H1 (cell line): ENCODE results near the gene ARHGAP15. TPM values are rescaled to one million over a fixed set of nuclear protein-coding genes. Genes with fewer than 3 reads are reported as not detected.

Source experiments
- CTCF ChIA-PET: fragments of 300-600 bp; sonication (Branson Sonifier 250); formaldehyde crosslinking; loops from one replicate; lab custom pipeline; 2021; ENCODE audit not compliant: partially characterized antibody; lab: Charles Lee
- POLR2A ChIA-PET: fragments of 300-600 bp; sonication (Branson Sonifier 250); formaldehyde crosslinking; loops from one replicate; lab custom pipeline; 2021; ENCODE audit warnings: inconsistent platforms; ENCODE audit not compliant: partially characterized antibody; lab: Charles Lee
- DNase-seq, 2 experiments: peaks; one replicate each; pipeline versions ENCODE4 v3.0.0 to v3.0.0-alpha.2; 2010 to 2022; ENCODE audit warnings: low spot score in 2 of 2, low read depth in 1 of 2, mixed read lengths in 1 of 2
- FAIRE-seq: peaks from 2 replicates; lab custom pipeline; 2011; peaks lifted over from hg19 to GRCh38; lab: Jason Lieb, UNC
- H2AFZ ChIP-seq: 2 replicates; pipeline ENCODE4 v1.8.1; 2012; ENCODE audit warnings: low read length, inconsistent platforms
- H2AK5ac ChIP-seq: 2 replicates; pipeline ENCODE4 v1.6.1; 2013; ENCODE audit warnings: low read depth, low read length
- H2BK120ac ChIP-seq: replicated peaks from 2 replicates; pipeline ENCODE3; 2013; ENCODE audit warnings: low read depth, low read length, inconsistent platforms
- H2BK12ac ChIP-seq: 2 replicates; pipeline ENCODE4 v1.6.1; 2013; ENCODE audit warnings: low read depth, low read length
- H2BK15ac ChIP-seq: 2 replicates; pipeline ENCODE4 v1.6.1; 2013; ENCODE audit warnings: low read length
- H2BK20ac ChIP-seq: 2 replicates; pipeline ENCODE4 v1.6.1; 2013; ENCODE audit warnings: low read length
- H2BK5ac ChIP-seq: 2 replicates; pipeline ENCODE4 v1.6.1; 2013; ENCODE audit warnings: low read depth, low read length
- H3K14ac ChIP-seq: 2 replicates; pipeline ENCODE4 v1.6.1; 2013; ENCODE audit warnings: inconsistent platforms; ENCODE audit not compliant: insufficient read length
- H3K18ac ChIP-seq: 2 replicates; pipeline ENCODE4 v1.6.1; 2013; ENCODE audit warnings: low read length; ENCODE audit errors: extremely low read depth
- H3K23ac ChIP-seq: 2 replicates; pipeline ENCODE4 v1.6.1; 2013; ENCODE audit warnings: inconsistent platforms; ENCODE audit not compliant: insufficient read length
- H3K23me2 ChIP-seq: 2 replicates; pipeline ENCODE4 v1.6.1; 2013; ENCODE audit warnings: low read depth, low read length
- H3K27ac ChIP-seq: 2 replicates; pipeline ENCODE4 v1.6.1; 2011; ENCODE audit warnings: low read depth, low read length, inconsistent platforms
- H3K27me3 ChIP-seq, 4 experiments: replicated peaks in 1 of 4; 1 replicate in 1 of 4; 2 replicates in 3 of 4; pipeline versions ENCODE4 v1.6.1 to v1.8.1; 2011 to 2013; ENCODE audit warnings: low read length in 3 of 4, mild to moderate bottlenecking in 3 of 4, inconsistent platforms in 2 of 4, mixed read lengths in 2 of 4, moderate library complexity in 1 of 4; ENCODE audit not compliant: control insufficient read depth in 3 of 4, insufficient read depth in 3 of 4; ENCODE audit errors: extremely low read depth in 1 of 4
- H3K36me3 ChIP-seq, 4 experiments: 2 replicates each; pipeline versions ENCODE4 v1.6.1 to v1.8.1; 2011 to 2013; ENCODE audit warnings: mild to moderate bottlenecking in 4 of 4, low read length in 3 of 4, moderate library complexity in 2 of 4, control low read depth in 1 of 4, inconsistent platforms in 1 of 4; ENCODE audit not compliant: insufficient read depth in 4 of 4, control insufficient read depth in 2 of 4
- H3K4ac ChIP-seq: replicated peaks from 2 replicates; pipeline ENCODE3; 2013; ENCODE audit warnings: low read length, low read depth, mixed read lengths, inconsistent platforms; ENCODE audit not compliant: insufficient read length
- H3K4me1 ChIP-seq, 4 experiments: replicated peaks in 1 of 4; 1 replicate in 1 of 4; 2 replicates in 3 of 4; pipeline versions ENCODE4 v1.6.1 to v1.8.1; 2011 to 2013; ENCODE audit warnings: low read length in 3 of 4, inconsistent platforms in 2 of 4, mixed read lengths in 1 of 4; ENCODE audit not compliant: insufficient read depth in 4 of 4, control insufficient read depth in 3 of 4
- H3K4me2 ChIP-seq, 2 experiments: 2 replicates each; pipeline versions ENCODE4 v1.6.1 to v1.8.1; 2011 to 2013; ENCODE audit warnings: low read depth in 2 of 2, low read length in 2 of 2, control low read depth in 1 of 2, inconsistent platforms in 1 of 2, mild to moderate bottlenecking in 1 of 2; ENCODE audit not compliant: insufficient read depth in 1 of 2
- H3K4me3 ChIP-seq, 4 experiments: fragments of 200-600, 300-600 bp in 1 of 4; sonication (generic), shearing (Covaris generic), sonication (Bioruptor Twin) in 1 of 4; 2 replicates each; pipeline versions ENCODE4 v1.5.1 to v1.8.1; 2011 to 2016; ENCODE audit warnings: low read length in 4 of 4, low read depth in 3 of 4, control low read depth in 2 of 4, inconsistent platforms in 2 of 4, mild to moderate bottlenecking in 2 of 4, mixed read lengths in 1 of 4, moderate library complexity in 1 of 4; ENCODE audit not compliant: insufficient read depth in 2 of 4; ENCODE audit errors: extremely low read depth in 1 of 4
- H3K56ac ChIP-seq: replicated peaks from 2 replicates; pipeline ENCODE3; 2013; ENCODE audit warnings: low read depth, mild to moderate bottlenecking, mixed read lengths, low read length, inconsistent platforms; ENCODE audit not compliant: insufficient read length
- H3K79me1 ChIP-seq: 2 replicates; pipeline ENCODE4 v1.6.1; 2013; ENCODE audit warnings: low read depth, low read length, control low read depth
- H3K79me2 ChIP-seq, 2 experiments: 2 replicates each; pipeline versions ENCODE4 v1.6.1 to v1.8.1; 2012 to 2013; ENCODE audit warnings: low read length in 2 of 2, mild to moderate bottlenecking in 2 of 2, inconsistent platforms in 1 of 2; ENCODE audit not compliant: insufficient read depth in 2 of 2, control insufficient read depth in 1 of 2
- H3K9ac ChIP-seq, 4 experiments: replicated peaks in 1 of 4; 1 replicate in 1 of 4; 2 replicates in 3 of 4; pipeline versions ENCODE4 v1.6.1 to v1.8.1; 2011 to 2013; ENCODE audit warnings: low read depth in 3 of 4, low read length in 3 of 4, control low read depth in 2 of 4, mild to moderate bottlenecking in 2 of 4, moderate library complexity in 2 of 4, inconsistent platforms in 1 of 4; ENCODE audit errors: extremely low read depth in 1 of 4
- H3K9me3 ChIP-seq, 2 experiments: 2 replicates each; pipeline versions ENCODE4 v1.6.1 to v1.8.1; 2012 to 2013; ENCODE audit warnings: mild to moderate bottlenecking in 2 of 2, moderate library complexity in 2 of 2, control low read depth in 1 of 2, inconsistent platforms in 1 of 2, low read depth in 1 of 2, low read length in 1 of 2, mixed read lengths in 1 of 2; ENCODE audit not compliant: insufficient read depth in 2 of 2
- H4K20me1 ChIP-seq, 2 experiments: replicated peaks in 1 of 2; 2 replicates each; pipeline versions ENCODE3 to v1.8.1; 2011 to 2013; ENCODE audit warnings: inconsistent platforms in 2 of 2, low read length in 2 of 2, mild to moderate bottlenecking in 1 of 2; ENCODE audit not compliant: insufficient read depth in 2 of 2, control insufficient read depth in 1 of 2
- H4K5ac ChIP-seq: 2 replicates; pipeline ENCODE4 v1.6.1; 2013; ENCODE audit warnings: low read length, low read depth, mixed read lengths, inconsistent platforms; ENCODE audit not compliant: insufficient read length
- H4K8ac ChIP-seq: 2 replicates; pipeline ENCODE4 v1.8.0; 2013; ENCODE audit warnings: mild to moderate bottlenecking, moderate library complexity, low read length, inconsistent platforms; ENCODE audit not compliant: insufficient read depth; ENCODE audit errors: extremely low read depth
- H4K91ac ChIP-seq: replicated peaks from 2 replicates; pipeline ENCODE3; 2013; ENCODE audit warnings: low read length, mixed read lengths, inconsistent platforms; ENCODE audit not compliant: insufficient read length
- BACH1 ChIP-seq: IDR thresholded peaks from 2 replicates; pipeline ENCODE4 v1.6.1; 2012; ENCODE audit warnings: low read length, improper control_type of control experiment
- BCL11A ChIP-seq, 2 experiments: IDR thresholded peaks; one replicate each; pipeline ENCODE4 v1.6.1; 2011; ENCODE audit warnings: low read depth in 2 of 2, low read length in 2 of 2, mild to moderate bottlenecking in 2 of 2
- CBX8 ChIP-seq: fragments of 300-800, 300-1000 bp; sonication (generic); IDR thresholded peaks from 2 replicates; pipeline ENCODE4 v1.7.1; 2016; ENCODE audit warnings: low read depth, low read length, borderline replicate concordance
- CREB1 ChIP-seq: IDR thresholded peaks from 2 replicates; pipeline ENCODE4 v1.6.1; 2012; ENCODE audit warnings: inconsistent platforms
- HDAC6 ChIP-seq: IDR thresholded peaks from one replicate; pipeline ENCODE4 v1.7.1; 2012; ENCODE audit warnings: low read depth, mild to moderate bottlenecking, inconsistent platforms, low read length, moderate library complexity
- POU5F1 ChIP-seq: IDR thresholded peaks from 2 replicates; pipeline ENCODE4 v1.6.1; 2011; ENCODE audit warnings: low read depth, mild to moderate bottlenecking, low read length, moderate library complexity
- SAP30 ChIP-seq: fragments of 300-600 bp; sonication (generic); IDR thresholded peaks from 2 replicates; pipeline ENCODE4 v1.7.1; 2012; ENCODE audit warnings: low read length, moderate library complexity, mild to moderate bottlenecking, inconsistent platforms; ENCODE audit not compliant: insufficient read depth, insufficient replicate concordance
- TAF7 ChIP-seq: optimal IDR thresholded peaks from 2 replicates; pipeline ENCODE3; 2011; ENCODE audit warnings: low read depth, mild to moderate bottlenecking, inconsistent platforms, low read length, moderate library complexity, borderline replicate concordance
- TBP ChIP-seq: IDR thresholded peaks from 2 replicates; pipeline ENCODE4 v1.6.1; 2011; ENCODE audit warnings: low read depth, low read length, improper control_type of control experiment
- TEAD4 ChIP-seq: IDR thresholded peaks from 2 replicates; pipeline ENCODE4 v1.6.1; 2012; ENCODE audit warnings: low read depth, low read length, inconsistent platforms, mixed read lengths
- YY1 ChIP-seq: IDR thresholded peaks from 2 replicates; pipeline ENCODE4 v1.6.1; 2011; ENCODE audit warnings: low read depth, mild to moderate bottlenecking, low read length
- WGBS, 2 experiments: shearing (Covaris generic) in 1 of 2; methylation state at CpG; one replicate each; pipeline versions ENCODE4 v1.1.6 to v1.1.7; 2013 to 2015; ENCODE audit warnings: low lambda C conversion rate in 2 of 2, mixed read lengths in 2 of 2, inconsistent platforms in 1 of 2, low coverage in 1 of 2, missing lambda C conversion rate in 1 of 2; ENCODE audit not compliant: insufficient replicate concordance in 2 of 2, insufficient coverage in 1 of 2, insufficient read length in 1 of 2; ENCODE audit errors: extremely low coverage in 1 of 2, missing lambda C conversion rate in 1 of 2; 5-methylcytosine and 5-hydroxymethylcytosine counted together
- polyA plus RNA-seq, 7 experiments: library from polyadenylated mRNA; depleted of rRNA in 3 of 7; stranded (reverse) in 5 of 7; unstranded in 2 of 7; fragments of >200 nt in 5 of 7; fragments of 200-250 nt in 2 of 7; gene quantifications; 1 replicate in 5 of 7; 2 replicates in 1 of 7; 4 replicates in 1 of 7; pipeline versions ENCODE4 v1.2.1 to v1.2.3, GENCODE V29; 2011 to 2013; ENCODE audit warnings: missing spikeins in 2 of 7, mixed read lengths in 2 of 7
- total RNA-seq: library from RNA; stranded (reverse); fragmentation: NEBNext Ultra II Directional; extraction: Animal tissue kit (Norgen Biotek cat#: 25700); gene quantifications from 2 replicates; pipeline ENCODE4 v1.2.1, GENCODE V29; 2021
- TF ChIP-seq, protein P1 (sequence below): IDR thresholded peaks from 2 replicates; pipeline ENCODE4 v1.6.1; 2012; ENCODE audit warnings: low read length, inconsistent platforms
- TF ChIP-seq, protein P2 (sequence below): IDR thresholded peaks from 2 replicates; pipeline ENCODE4 v1.6.1; 2011; ENCODE audit warnings: low read depth, mild to moderate bottlenecking, low read length; ENCODE audit not compliant: insufficient read depth

Gene ARHGAP15
- total and polyA plus RNA-seq, 2 of the 8 experiments (the other 6 are each of a cell fraction or from before 2014, with no cell fraction given), result not detected

DNA sequence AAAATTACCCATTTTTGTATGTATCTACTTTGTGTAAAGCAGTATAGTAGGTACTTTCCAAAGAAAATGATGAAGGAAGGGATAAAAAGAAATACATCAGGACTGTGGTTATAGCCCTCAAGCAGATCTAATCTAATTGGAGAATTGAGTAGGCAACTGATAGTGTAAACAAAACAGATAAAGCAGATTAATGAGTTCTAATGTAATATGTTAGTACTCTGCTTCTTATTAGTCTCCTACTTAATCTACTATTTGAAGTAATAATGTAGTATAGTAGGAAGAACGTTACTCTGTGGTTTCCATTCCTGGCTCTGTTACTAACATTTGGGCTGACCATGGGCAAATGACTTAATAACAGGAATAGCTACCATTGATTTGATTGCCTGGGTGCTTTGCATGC is 250.7 kb downstream of the ARHGAP15 start:
- POLR2A ChIA-PET, result no interaction called here
- WGBS, 2 experiments, result 100% methylated on average over 1 of the region's 1 CpG; no CpG with 5 or more reads in 1 of the 2 experiments
- TF ChIP-seq YY1 (no peak), CBX8 (no peak), TAF7 (no peak), TEAD4 (no peak), SAP30 (no peak), POU5F1 (no peak), BACH1 (no peak), BCL11A (IDR thresholded peaks at IDR 0.05; ENCODE audit: low read depth in 2 of 2, low read length in 2 of 2) (no peak), CREB1 (no peak), HDAC6 (no peak), TBP (no peak)
- TF ChIP-seq, protein P1, sequence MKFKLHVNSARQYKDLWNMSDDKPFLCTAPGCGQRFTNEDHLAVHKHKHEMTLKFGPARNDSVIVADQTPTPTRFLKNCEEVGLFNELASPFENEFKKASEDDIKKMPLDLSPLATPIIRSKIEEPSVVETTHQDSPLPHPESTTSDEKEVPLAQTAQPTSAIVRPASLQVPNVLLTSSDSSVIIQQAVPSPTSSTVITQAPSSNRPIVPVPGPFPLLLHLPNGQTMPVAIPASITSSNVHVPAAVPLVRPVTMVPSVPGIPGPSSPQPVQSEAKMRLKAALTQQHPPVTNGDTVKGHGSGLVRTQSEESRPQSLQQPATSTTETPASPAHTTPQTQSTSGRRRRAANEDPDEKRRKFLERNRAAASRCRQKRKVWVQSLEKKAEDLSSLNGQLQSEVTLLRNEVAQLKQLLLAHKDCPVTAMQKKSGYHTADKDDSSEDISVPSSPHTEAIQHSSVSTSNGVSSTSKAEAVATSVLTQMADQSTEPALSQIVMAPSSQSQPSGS, result no peak
- TF ChIP-seq, protein P2, sequence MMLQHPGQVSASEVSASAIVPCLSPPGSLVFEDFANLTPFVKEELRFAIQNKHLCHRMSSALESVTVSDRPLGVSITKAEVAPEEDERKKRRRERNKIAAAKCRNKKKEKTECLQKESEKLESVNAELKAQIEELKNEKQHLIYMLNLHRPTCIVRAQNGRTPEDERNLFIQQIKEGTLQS, result no peak

More for the DNA sequence above, 250.7 kb downstream of the ARHGAP15 start:
- no peak overlapping the region for H4K91ac ChIP-seq
- H3K18ac ChIP-seq, result no peak overlapping the region
- no peak overlapping the region for H3K14ac ChIP-seq
- H3K27me3 ChIP-seq, result no peaks in the 10 kb centered on the region
- DNase-seq, result no peak
- H3K79me2 ChIP-seq, result no peaks in the 10 kb centered on the region
- H2BK20ac ChIP-seq, result no peak overlapping the region
- no peak overlapping the region for H2AK5ac ChIP-seq
- H2BK120ac ChIP-seq, result no peak overlapping the region
- H3K23me2 ChIP-seq, result no peaks in the 10 kb centered on the region
- CTCF ChIA-PET, result interaction anchor here (0.7 kb wide), 1 partner anchor 31 kb away, joined by 3 read pairs; no protein-coding TSS in a partner anchor
- no peak overlapping the region for H3K4me2 ChIP-seq
- H3K9ac ChIP-seq, result no peak overlapping the region
- H4K8ac ChIP-seq, result no peak overlapping the region
- no peak overlapping the region for H3K4me3 ChIP-seq
- H4K5ac ChIP-seq, result no peak overlapping the region
- FAIRE-seq, result no peak
- H3K9me3 ChIP-seq, result no peaks in the 10 kb centered on the region
- H2BK12ac ChIP-seq, result no peak overlapping the region
- no peaks in the 10 kb centered on the region for H3K36me3 ChIP-seq
- H3K27ac ChIP-seq, result no peak overlapping the region
- H3K23ac ChIP-seq, result no peak overlapping the region
- no peaks in the 10 kb centered on the region for H3K4me1 ChIP-seq
- no peak overlapping the region for H2BK5ac ChIP-seq
- H3K56ac ChIP-seq, result no peak overlapping the region
- no peak overlapping the region for H2AFZ ChIP-seq
- H2BK15ac ChIP-seq, result no peak overlapping the region
- no peak overlapping the region for H3K4ac ChIP-seq
- H3K79me1 ChIP-seq, result no peaks in the 10 kb centered on the region
- H4K20me1 ChIP-seq, result no peaks in the 10 kb centered on the region
